Panc1 (cell line): ENCODE measurements around the gene TTC23L. TPM values are rescaled to one million over a fixed set of nuclear protein-coding genes. Genes with fewer than 3 reads are reported as not detected.

Experiments
- ATAC-seq: fragments of 200-7000 bp; cut with Tn5 transposase; 2 replicates; pipeline ENCODE4 v1.9.1; 2020; ENCODE audit warnings: mild to moderate bottlenecking, moderate library complexity
- BruUV-seq: library from RNA; stranded (reverse); fragments of 400-500 nt; replicated peaks from 2 replicates; lab custom pipeline; 2021; lab: Mats Ljungman, UMichigan
- CTCF ChIA-PET: fragments of 300-600 bp; sonication (Branson Sonifier 250); formaldehyde crosslinking; loops from one replicate; lab custom pipeline; 2022; ENCODE audit warnings: antibody characterized with exemption; lab: Charles Lee
- POLR2A ChIA-PET: fragments of 300-600 bp; sonication (Branson Sonifier 250); formaldehyde crosslinking; loops from one replicate; lab custom pipeline; 2022; ENCODE audit warnings: antibody characterized with exemption; lab: Charles Lee
- DNase-seq: peaks from one replicate; pipeline ENCODE4 v3.0.0-alpha.2; 2010; ENCODE audit warnings: low read depth, low spot score
- H3K27ac ChIP-seq: 2 replicates; pipeline ENCODE4 v1.5.1; 2011; ENCODE audit warnings: mild to moderate bottlenecking, low read length, inconsistent platforms
- H3K27me3 ChIP-seq: fragments of 200-500 bp; sonication (Bioruptor generic); 2 replicates; pipeline ENCODE4 v1.6.0; 2014; ENCODE audit warnings: low read length, inconsistent platforms; ENCODE audit not compliant: control insufficient read depth, insufficient read depth
- H3K36me3 ChIP-seq: fragments of 200-500 bp; sonication (Bioruptor generic); 2 replicates; pipeline ENCODE4 v1.5.1; 2014; ENCODE audit warnings: inconsistent platforms, mild to moderate bottlenecking, low read length, moderate library complexity; ENCODE audit not compliant: control insufficient read depth, insufficient read depth
- H3K4me1 ChIP-seq: 2 replicates; pipeline ENCODE4 v1.5.1; 2011; ENCODE audit warnings: inconsistent platforms, mild to moderate bottlenecking, low read length, moderate library complexity; ENCODE audit not compliant: control insufficient read depth, insufficient read depth
- H3K4me3 ChIP-seq, 2 experiments: 2 replicates each; pipeline ENCODE4 v1.5.1; 2011 to 2012; ENCODE audit warnings: low read depth in 2 of 2, low read length in 2 of 2, mild to moderate bottlenecking in 2 of 2, inconsistent platforms in 1 of 2, moderate library complexity in 1 of 2
- H3K9me3 ChIP-seq: fragments of 200-500 bp; sonication (Bioruptor generic); 2 replicates; pipeline ENCODE4 v1.5.1; 2014; ENCODE audit warnings: low read depth, mild to moderate bottlenecking, inconsistent platforms, low read length, moderate library complexity; ENCODE audit not compliant: control insufficient read depth, insufficient read depth
- CTCF ChIP-seq: fragments of 450-650 bp; IDR thresholded peaks from 2 replicates; pipeline ENCODE4 v1.5.1; 2017; ENCODE audit warnings: mild to moderate bottlenecking
- POLR2AphosphoS5 ChIP-seq: IDR thresholded peaks from 2 replicates; pipeline ENCODE4 v1.6.1; 2012; ENCODE audit warnings: mild to moderate bottlenecking, low read depth, low read length, moderate library complexity
- REST ChIP-seq, 2 experiments: IDR thresholded peaks; 2 replicates each; pipeline ENCODE4 v1.6.1; 2011 to 2012; ENCODE audit warnings: low read depth in 2 of 2, control low read depth in 1 of 2, low read length in 1 of 2, mild to moderate bottlenecking in 1 of 2, moderate library complexity in 1 of 2; ENCODE audit not compliant: insufficient read depth in 1 of 2
- SIN3A ChIP-seq: IDR thresholded peaks from 2 replicates; pipeline ENCODE4 v1.6.1; 2012; ENCODE audit warnings: low read depth, mild to moderate bottlenecking, low read length, moderate library complexity, borderline replicate concordance; ENCODE audit not compliant: insufficient read depth
- TCF7L2 ChIP-seq: IDR thresholded peaks from 2 replicates; pipeline ENCODE4 v1.6.1; 2011; ENCODE audit warnings: mild to moderate bottlenecking, low read depth, low read length, inconsistent platforms
- in situ Hi-C: cut with HindIII; loops from 2 replicates; pipeline ENCODE4 v1.10.0; 2016; ENCODE audit warnings: low sequenced_read_pairs, low pct_unique_long_range_greater_than_20kb
- intact Hi-C: fragments of 100-400 bp; cut with micrococcal nuclease; formaldehyde crosslinking; loops from one replicate; pipeline ENCODE4 v1.10.0; 2022; ENCODE audit not compliant: unreplicated experiment
- total RNA-seq: library from RNA; stranded (reverse); gene quantifications from one replicate; pipeline ENCODE4 v1.2.1, GENCODE V29; 2021; ENCODE audit not compliant: unreplicated experiment

Gene TTC23L
- total RNA-seq, 1 experiment from 2014 or later: not detected

DNA sequence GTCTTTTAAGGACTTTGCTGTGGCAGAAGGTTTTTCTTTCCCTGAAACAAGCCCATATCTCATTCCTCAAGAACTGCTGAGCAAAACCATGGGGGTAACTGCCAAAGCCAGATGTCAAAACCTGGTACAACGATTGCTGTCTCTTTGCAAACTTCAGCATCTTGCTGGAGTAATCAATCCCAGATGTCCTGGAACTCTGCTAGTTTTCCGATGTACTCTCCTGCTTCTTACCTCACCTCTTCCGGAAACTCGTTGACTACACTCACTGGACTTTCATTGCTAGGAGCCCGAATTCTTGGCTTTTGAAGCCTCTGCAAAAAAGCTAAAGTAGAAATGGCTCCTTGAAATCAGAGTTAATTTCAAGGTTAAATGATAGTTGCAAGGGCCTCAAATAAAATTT is 53.0 kb downstream of the TTC23L start:
- H3K27ac ChIP-seq: no peak overlapping the region
- ATAC-seq (no peak), DNase-seq (no peak)
- H3K4me3 ChIP-seq: no peak overlapping the region
- intact Hi-C loops: loop anchor here (10.0 kb wide), 1 partner anchor 237 kb away; the partner anchor contains the start of gene RAI14
- TF ChIP-seq POLR2AphosphoS5: no peak
- no peak for TF ChIP-seq CTCF
- no peak for TF ChIP-seq SIN3A
- TF ChIP-seq TCF7L2: no peak
- no peak for TF ChIP-seq REST (IDR thresholded peaks at IDR 0.05; ENCODE audit: insufficient read depth in 1 of 2, low read depth in 2 of 2, low read length in 1 of 2)
- no peaks in the 10 kb centered on the region for H3K9me3 ChIP-seq
- no peaks in the 10 kb centered on the region for H3K36me3 ChIP-seq
- BruUV-seq: no TSS peak
- H3K27me3 ChIP-seq: peaks cover 8% of the 10 kb centered on the region; the same call in 1 of the 2 replicates
- POLR2A ChIA-PET: no interaction called here
- H3K4me1 ChIP-seq: no peaks in the 10 kb centered on the region
- in situ Hi-C loops: no loop called here
- CTCF ChIA-PET: no interaction called here

- Histone ChIP-seq H3K4me3 (no peak overlapping the region), H3K27me3 (peaks cover 6% of the 10 kb centered on the region; the same call in 1 of the 2 replicates), H3K27ac (no peak overlapping the region), H3K4me1 (no peaks in the 10 kb centered on the region), H3K9me3 (no peaks in the 10 kb centered on the region), H3K36me3 (no peaks in the 10 kb centered on the region)
- no peak for TF ChIP-seq SIN3A
- no peak for TF ChIP-seq CTCF
- no peak for TF ChIP-seq POLR2AphosphoS5
- TF ChIP-seq TCF7L2: no peak
- no peak for TF ChIP-seq REST (IDR thresholded peaks at IDR 0.05; ENCODE audit: insufficient read depth in 1 of 2, low read depth in 2 of 2, low read length in 1 of 2)
- BruUV-seq: no TSS peak
- ChIA-PET CTCF (no interaction called here), POLR2A (no interaction called here)
- DNase-seq (no peak), ATAC-seq (no peak)
- intact Hi-C loops (loop anchor here (10.0 kb wide), 1 partner anchor 238 kb away; the partner anchor contains the start of gene RAI14), in situ Hi-C loops (no loop called here)
Measured at GRCh38 chr5:34892414-34892813, 53.5 kb downstream of the TTC23L start.
